TTC549 (cell line): ENCODE measurements around the gene ZBTB14.

Experiments used
- FAIRE-seq: peaks from 2 replicates; lab custom pipeline; 2012; peaks lifted over from hg19 to GRCh38; lab: Jason Lieb, UNC

ZBTB14 gene

GRCh38 chr18:5288517-5288935 is 7.0 kb downstream of the ZBTB14 start:
- no peak for FAIRE-seq

GRCh38 chr18:5287854-5288253 is 7.7 kb downstream of the ZBTB14 start:
- FAIRE-seq = no peak

- no peak for FAIRE-seq
These were observed 9.0 kb downstream of the ZBTB14 start for GRCh38 chr18:5286525-5286924.

GRCh38 chr18:5285326-5285725 is 10.2 kb downstream of the ZBTB14 start:
- FAIRE-seq = no peak

GRCh38 chr18:5284808-5285207 is 10.7 kb downstream of the ZBTB14 start:
- FAIRE-seq = no peak

- FAIRE-seq = no peak
These were observed 12.8 kb downstream of the ZBTB14 start for GRCh38 chr18:5282770-5283169.

GRCh38 chr18:5276947-5277346 is 18.6 kb downstream of the ZBTB14 start:
- FAIRE-seq = no peak

- no peak for FAIRE-seq
These were observed 19.7 kb downstream of the ZBTB14 start for GRCh38 chr18:5275872-5276271.

- no peak for FAIRE-seq
These were observed 26.7 kb downstream of the ZBTB14 start for GRCh38 chr18:5268874-5269273.

GRCh38 chr18:5266721-5267120 is 28.8 kb downstream of the ZBTB14 start:
- FAIRE-seq = no peak

GRCh38 chr18:5253910-5254309 is 41.6 kb downstream of the ZBTB14 start:
- no peak for FAIRE-seq

- no peak for FAIRE-seq
These were observed 44.4 kb downstream of the ZBTB14 start for GRCh38 chr18:5251117-5251516.

GRCh38 chr18:5250603-5251002 is 44.9 kb downstream of the ZBTB14 start:
- FAIRE-seq = no peak

- FAIRE-seq = no peak
These were observed 50.6 kb downstream of the ZBTB14 start for GRCh38 chr18:5244941-5245340.

- FAIRE-seq = no peak
These were observed 56.1 kb downstream of the ZBTB14 start for GRCh38 chr18:5239447-5239846.
